Mesendoderm (in vitro differentiated cells): ENCODE measurements around the gene DBH.

Experiments
- DNase-seq: peaks from one replicate; pipeline ENCODE4 v3.0.0; 2013
- H2AK5ac ChIP-seq: 2 replicates; pipeline ENCODE4 v1.6.1; 2013; ENCODE audit warnings: low read length, inconsistent platforms
- H2BK120ac ChIP-seq: 2 replicates; pipeline ENCODE4 v1.6.1; 2013; ENCODE audit warnings: low read depth, mild to moderate bottlenecking, low read length, moderate library complexity, mixed read lengths
- H2BK15ac ChIP-seq: replicated peaks from 2 replicates; pipeline ENCODE4 v1.6.1; 2013; ENCODE audit warnings: low read depth, mild to moderate bottlenecking, moderate library complexity
- H2BK5ac ChIP-seq: 2 replicates; pipeline ENCODE4 v1.6.1; 2013; ENCODE audit warnings: low read length, inconsistent platforms
- H3K18ac ChIP-seq: 2 replicates; pipeline ENCODE4 v1.6.1; 2013; ENCODE audit warnings: mild to moderate bottlenecking, low read length, mixed read lengths
- H3K23ac ChIP-seq: one replicate; pipeline ENCODE4 v1.6.1; 2013; ENCODE audit warnings: low read length
- H3K27ac ChIP-seq: 2 replicates; pipeline ENCODE4 v1.5.1; 2013; ENCODE audit warnings: low read depth, mild to moderate bottlenecking, inconsistent platforms, low read length, moderate library complexity
- H3K27me3 ChIP-seq: 2 replicates; pipeline ENCODE4 v1.6.1; 2013; ENCODE audit warnings: low read length, control low read depth, mild to moderate bottlenecking, inconsistent platforms; ENCODE audit not compliant: insufficient read depth, poor library complexity
- H3K36me3 ChIP-seq: 2 replicates; pipeline ENCODE4 v1.6.1; 2013; ENCODE audit warnings: low read length, inconsistent platforms; ENCODE audit not compliant: control insufficient read depth, insufficient read depth
- H3K4ac ChIP-seq: one replicate; pipeline ENCODE4 v1.6.1; 2013; ENCODE audit warnings: low read depth, mild to moderate bottlenecking, low read length, moderate library complexity
- H3K4me1 ChIP-seq: 2 replicates; pipeline ENCODE4 v1.6.1; 2013; ENCODE audit warnings: low read depth, low read length, inconsistent platforms; ENCODE audit not compliant: control insufficient read depth
- H3K4me2 ChIP-seq: 2 replicates; pipeline ENCODE4 v1.6.1; 2013; ENCODE audit warnings: low read length
- H3K4me3 ChIP-seq: 2 replicates; pipeline ENCODE4 v1.5.1; 2013; ENCODE audit warnings: mild to moderate bottlenecking, low read length
- H3K56ac ChIP-seq: one replicate; pipeline ENCODE4 v1.6.1; 2013; ENCODE audit warnings: low read length
- H3K79me1 ChIP-seq: 2 replicates; pipeline ENCODE4 v1.6.1; 2013; ENCODE audit warnings: low read length, inconsistent platforms
- H3K79me2 ChIP-seq: 2 replicates; pipeline ENCODE4 v1.6.1; 2013; ENCODE audit warnings: mild to moderate bottlenecking, low read length; ENCODE audit not compliant: control insufficient read depth, insufficient read depth
- H3K9ac ChIP-seq: 2 replicates; pipeline ENCODE4 v1.6.1; 2013; ENCODE audit warnings: low read length, inconsistent platforms
- H4K5ac ChIP-seq: one replicate; pipeline ENCODE4 v1.6.1; 2013; ENCODE audit warnings: low read length
- H4K8ac ChIP-seq: one replicate; pipeline ENCODE4 v1.6.1; 2013; ENCODE audit warnings: low read depth, mild to moderate bottlenecking, control low read depth, low read length, moderate library complexity
- WGBS: extraction: QIAGEN DNeasy Blood & Tissue Kit; methylation state at CpG from one replicate; pipeline ENCODE4 v1.1.7; 2013; ENCODE audit warnings: low lambda C conversion rate, missing lambda C conversion rate; ENCODE audit not compliant: insufficient coverage; ENCODE audit errors: extremely low coverage; 5-methylcytosine and 5-hydroxymethylcytosine counted together

Gene DBH

DNA sequence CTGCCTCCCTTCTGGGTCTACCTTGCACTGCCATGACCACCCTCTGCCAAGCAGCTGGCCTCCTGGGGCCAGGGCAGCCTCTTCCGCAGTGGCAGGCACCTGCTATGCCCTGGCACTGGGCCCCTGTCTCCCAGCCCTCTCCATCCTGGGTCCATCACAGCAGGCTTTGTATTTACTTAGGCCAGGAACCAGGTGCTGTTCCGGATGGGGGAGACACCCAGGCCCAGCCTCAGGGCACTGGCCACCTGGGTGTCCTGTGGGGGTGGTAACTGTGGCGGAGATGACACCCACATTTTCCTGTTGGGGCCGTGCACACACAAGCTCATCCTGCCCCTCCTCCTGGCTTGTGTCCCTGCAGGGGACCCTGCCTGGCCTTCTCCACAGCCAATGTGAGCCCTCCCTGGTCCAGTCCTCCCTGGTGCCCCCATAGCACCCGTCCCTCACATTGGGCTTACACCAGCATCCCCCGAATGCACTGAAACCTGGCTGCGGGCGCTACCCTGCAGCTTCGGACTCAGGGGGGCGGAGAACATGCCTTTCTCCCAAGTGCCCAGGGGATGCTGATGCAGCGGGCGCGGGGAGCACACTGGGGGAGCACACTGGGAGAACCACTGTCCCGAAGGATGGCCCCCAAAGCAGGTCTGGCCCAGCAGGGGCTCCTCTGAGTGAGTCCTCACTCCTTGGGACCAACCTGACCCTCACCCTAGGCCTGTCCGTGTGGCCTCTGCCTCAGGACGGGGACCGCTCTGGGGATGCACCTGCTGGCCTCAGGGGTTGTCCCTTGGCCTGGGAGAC, 44.9 kb upstream of the DBH start:
- no peak overlapping the region for H3K4me2 ChIP-seq
- H3K27ac ChIP-seq, result no peak overlapping the region
- H2BK15ac ChIP-seq, result no peak overlapping the region
- no peak overlapping the region for H4K8ac ChIP-seq
- no peaks in the 10 kb centered on the region for H3K27me3 ChIP-seq
- H3K79me1 ChIP-seq, result no peaks in the 10 kb centered on the region
- H3K18ac ChIP-seq, result no peak overlapping the region
- WGBS, result no CpG with 5 or more reads among the region's 17 CpGs
- H2BK5ac ChIP-seq, result no peak overlapping the region
- H3K9ac ChIP-seq, result no peak overlapping the region
- H3K4me1 ChIP-seq, result no peaks in the 10 kb centered on the region
- no peak overlapping the region for H2BK120ac ChIP-seq
- no peak for DNase-seq
- no peak overlapping the region for H2AK5ac ChIP-seq
- no peak overlapping the region for H4K5ac ChIP-seq
- no peak overlapping the region for H3K56ac ChIP-seq
- no peak overlapping the region for H3K4ac ChIP-seq
- no peaks in the 10 kb centered on the region for H3K79me2 ChIP-seq
- H3K4me3 ChIP-seq, result no peak overlapping the region
- no peak overlapping the region for H3K23ac ChIP-seq
- no peaks in the 10 kb centered on the region for H3K36me3 ChIP-seq

DNA sequence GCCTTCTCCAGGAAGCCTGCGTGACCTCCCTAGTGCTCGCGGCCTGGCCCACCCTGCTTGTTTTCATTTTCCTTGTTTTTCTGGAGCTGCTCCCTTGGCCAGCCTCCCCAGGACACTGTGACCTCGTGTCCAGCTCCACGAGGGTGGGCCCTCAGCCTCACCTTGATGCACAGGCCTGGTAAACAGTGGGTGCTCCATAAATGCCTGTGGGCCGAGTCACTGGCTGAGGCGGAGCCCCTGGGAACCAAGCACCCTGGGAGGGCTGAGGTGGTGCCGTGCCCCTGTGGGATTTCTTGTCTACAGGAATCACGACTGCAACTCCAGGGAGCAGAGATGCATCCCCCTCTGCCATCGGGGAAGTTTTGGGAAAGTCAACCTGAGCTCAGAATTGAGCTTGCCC, 44.2 kb upstream of the DBH start:
- Histone ChIP-seq H4K5ac (no peak overlapping the region), H2BK120ac (no peak overlapping the region), H2BK15ac (no peak overlapping the region), H2AK5ac (no peak overlapping the region), H3K56ac (no peak overlapping the region), H3K79me2 (no peaks in the 10 kb centered on the region), H3K4ac (no peak overlapping the region), H3K36me3 (no peaks in the 10 kb centered on the region), H3K27me3 (no peaks in the 10 kb centered on the region), H3K4me3 (no peak overlapping the region), H3K27ac (no peak overlapping the region), H3K79me1 (no peaks in the 10 kb centered on the region), H4K8ac (no peak overlapping the region), H3K4me2 (no peak overlapping the region), H3K4me1 (no peaks in the 10 kb centered on the region), H3K18ac (no peak overlapping the region), H3K9ac (no peak overlapping the region), H3K23ac (no peak overlapping the region), H2BK5ac (no peak overlapping the region)
- DNase-seq, result no peak
- no CpG with 5 or more reads among the region's 10 CpGs for WGBS

DNA sequence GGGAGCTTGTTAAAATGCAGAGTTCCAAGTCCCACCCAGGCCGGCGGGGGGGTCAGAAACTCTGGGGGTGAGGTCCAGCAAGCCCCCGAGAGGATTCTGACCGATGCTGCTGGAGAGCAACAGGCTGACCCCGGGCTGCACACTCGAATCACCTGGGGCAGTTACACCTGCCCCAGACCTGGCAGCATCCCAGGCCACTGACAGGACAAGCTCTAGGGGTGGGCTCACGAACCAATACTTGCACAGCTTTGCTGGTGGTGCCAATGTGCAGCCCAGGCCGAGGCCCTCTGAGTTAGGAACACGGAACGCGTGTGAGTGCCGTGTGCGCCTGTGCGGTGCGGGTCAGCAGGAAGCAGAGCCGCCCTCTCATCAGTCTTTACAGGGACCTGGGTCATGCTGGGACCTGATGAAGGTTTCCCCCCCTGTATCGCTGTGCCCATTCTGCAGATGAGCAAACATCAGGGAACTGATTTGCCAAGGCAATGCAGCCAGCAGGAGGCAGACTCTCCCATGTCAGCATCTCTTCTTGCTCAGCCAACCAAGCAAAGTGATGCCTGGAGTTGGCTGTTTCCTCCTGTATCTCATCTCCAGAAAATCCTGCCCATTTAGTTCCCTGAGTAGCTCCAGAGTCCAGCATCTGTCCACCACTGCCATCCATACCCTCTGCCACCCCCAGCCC, 43.3 kb upstream of the DBH start:
- no peak overlapping the region for H3K9ac ChIP-seq
- no peak overlapping the region for H3K4ac ChIP-seq
- H2BK5ac ChIP-seq, result no peak overlapping the region
- no peaks in the 10 kb centered on the region for H3K79me1 ChIP-seq
- no peaks in the 10 kb centered on the region for H3K36me3 ChIP-seq
- DNase-seq, result no peak
- WGBS, result no CpG with 5 or more reads among the region's 17 CpGs
- no peaks in the 10 kb centered on the region for H3K27me3 ChIP-seq
- H3K23ac ChIP-seq, result no peak overlapping the region
- H3K79me2 ChIP-seq, result no peaks in the 10 kb centered on the region
- no peak overlapping the region for H2AK5ac ChIP-seq
- no peak overlapping the region for H3K4me3 ChIP-seq
- H2BK15ac ChIP-seq, result no peak overlapping the region
- no peaks in the 10 kb centered on the region for H3K4me1 ChIP-seq
- no peak overlapping the region for H4K5ac ChIP-seq
- H4K8ac ChIP-seq, result no peak overlapping the region
- no peak overlapping the region for H3K56ac ChIP-seq
- H2BK120ac ChIP-seq, result no peak overlapping the region
- H3K4me2 ChIP-seq, result no peak overlapping the region
- H3K18ac ChIP-seq, result no peak overlapping the region
- H3K27ac ChIP-seq, result no peak overlapping the region

DNA sequence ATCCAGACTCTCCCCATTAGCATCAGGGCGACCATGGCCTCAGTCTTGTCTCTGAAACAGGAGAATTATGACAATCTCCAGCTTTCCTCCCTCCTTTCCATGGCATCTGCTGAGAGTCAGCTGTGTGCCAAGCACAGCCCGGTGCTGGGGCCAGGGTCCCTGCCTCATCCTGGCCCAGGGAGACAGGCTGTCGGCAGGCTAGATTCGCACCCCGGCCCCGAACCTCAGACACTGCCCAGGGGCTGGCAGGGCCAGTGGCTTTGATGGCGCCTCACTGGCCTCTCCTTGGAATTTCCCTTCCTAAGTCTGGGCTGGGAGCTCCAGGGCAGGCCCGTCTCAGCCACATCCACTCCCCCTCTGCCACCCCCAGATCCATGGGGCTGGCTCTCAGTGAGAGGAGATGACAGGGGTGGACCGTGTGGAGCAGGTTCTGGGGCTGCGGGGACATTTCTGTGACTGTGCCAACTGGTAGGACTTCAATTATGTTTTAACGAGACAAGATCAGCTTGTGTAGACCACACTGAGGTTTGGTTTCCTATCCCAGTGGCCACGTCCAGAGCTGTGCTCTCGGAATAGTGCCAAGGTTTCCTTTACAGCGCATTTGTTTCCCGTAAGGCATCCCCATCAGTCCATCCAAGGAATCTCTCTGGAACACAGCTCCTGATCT, 42.4 kb upstream of the DBH start:
- Histone ChIP-seq H4K8ac (no peak overlapping the region), H3K4me2 (no peak overlapping the region), H2BK120ac (no peak overlapping the region), H3K36me3 (no peaks in the 10 kb centered on the region), H2BK15ac (no peak overlapping the region), H2BK5ac (no peak overlapping the region), H3K79me1 (no peaks in the 10 kb centered on the region), H3K27me3 (no peaks in the 10 kb centered on the region), H3K18ac (no peak overlapping the region), H3K4me1 (no peaks in the 10 kb centered on the region), H3K23ac (no peak overlapping the region), H3K9ac (no peak overlapping the region), H3K27ac (no peak overlapping the region), H3K4ac (no peak overlapping the region), H3K79me2 (no peaks in the 10 kb centered on the region), H4K5ac (no peak overlapping the region), H3K56ac (no peak overlapping the region), H2AK5ac (no peak overlapping the region), H3K4me3 (no peak overlapping the region)
- DNase-seq, result no peak
- no CpG with 5 or more reads among the region's 15 CpGs for WGBS

DNA sequence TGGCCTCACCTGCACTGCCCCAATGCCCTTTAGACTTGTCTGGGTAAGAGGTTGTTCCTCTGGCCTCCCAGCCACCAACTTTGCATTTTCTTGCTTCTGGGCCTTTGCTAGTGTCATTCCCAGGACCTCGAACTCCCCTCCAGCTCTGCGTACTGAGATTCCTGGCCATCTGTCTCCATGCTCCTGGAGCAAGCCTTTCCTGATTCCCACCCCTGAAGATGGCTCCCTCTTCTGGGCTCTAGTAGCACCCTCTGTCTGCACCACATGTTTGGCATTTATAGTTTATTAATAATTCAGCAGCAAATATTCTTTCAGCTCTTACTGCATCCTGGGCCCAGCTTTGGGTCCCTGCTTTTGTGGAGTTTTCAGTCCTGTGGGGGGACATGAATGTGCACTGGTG, 41.9 kb upstream of the DBH start:
- no peak overlapping the region for H2BK15ac ChIP-seq
- H3K4ac ChIP-seq, result no peak overlapping the region
- no peak overlapping the region for H3K9ac ChIP-seq
- H3K79me2 ChIP-seq, result no peaks in the 10 kb centered on the region
- H3K4me1 ChIP-seq, result no peaks in the 10 kb centered on the region
- no peak overlapping the region for H4K5ac ChIP-seq
- no CpG with 5 or more reads among the region's 2 CpGs for WGBS
- no peak overlapping the region for H3K23ac ChIP-seq
- no peak overlapping the region for H3K56ac ChIP-seq
- H3K36me3 ChIP-seq, result no peaks in the 10 kb centered on the region
- no peak overlapping the region for H4K8ac ChIP-seq
- no peak overlapping the region for H3K4me2 ChIP-seq
- H2BK120ac ChIP-seq, result no peak overlapping the region
- DNase-seq, result no peak
- H3K27ac ChIP-seq, result no peak overlapping the region
- no peak overlapping the region for H3K4me3 ChIP-seq
- H3K79me1 ChIP-seq, result no peaks in the 10 kb centered on the region
- no peak overlapping the region for H3K18ac ChIP-seq
- H2BK5ac ChIP-seq, result no peak overlapping the region
- H2AK5ac ChIP-seq, result no peak overlapping the region
- no peaks in the 10 kb centered on the region for H3K27me3 ChIP-seq
